CD4-positive, alpha-beta T cell treated with Interleukin-4 for 1 hour (primary cell): ENCODE measurements around the gene OXGR1.
A peak's percentile ranks its signal among the peaks of the same experiment; 100 is the strongest.
"Not testable (repeated sequence)": the region's sequence is repeated elsewhere in the genome, so short reads cannot be mapped to it uniquely, and the experiment has no call there.

Source experiments
- DNase-seq, 2 donors: peaks; one replicate each; pipeline ENCODE4 v3.0.0-alpha.2; 2020 to 2022

Gene OXGR1

GRCh38 chr13:96994017-96994857 lies at the start of gene OXGR1:
Gene OXGR1, minus strand, starts transcription at chr13:96994476. Its CDS starts 6,717 bp downstream, at chr13:96987759.
- DNase-seq, result no peak

GRCh38 chr13:97043302-97043701 lies 49.0 kb upstream of the OXGR1 start:
- DNase-seq, result no peak

GRCh38 chr13:97030705-97031452 lies 36.6 kb upstream of the OXGR1 start:
- no peak for DNase-seq

GRCh38 chr13:97028441-97029299 lies 34.4 kb upstream of the OXGR1 start:
- DNase-seq, result peak; percentile 19 to 35

- DNase-seq, result no peak
Observed at GRCh38 chr13:97027162-97027554, 32.9 kb upstream of the OXGR1 start.

- DNase-seq, result no peak
Observed at GRCh38 chr13:97026531-97027161, 32.4 kb upstream of the OXGR1 start.

- not testable (repeated sequence) for DNase-seq
Observed at GRCh38 chr13:97023812-97024211, 29.5 kb upstream of the OXGR1 start.

- no peak for DNase-seq
Observed at GRCh38 chr13:97023117-97023516, 28.8 kb upstream of the OXGR1 start.

GRCh38 chr13:97021241-97021640 lies 27.0 kb upstream of the OXGR1 start:
- DNase-seq, result no peak

GRCh38 chr13:97020689-97021240 lies 26.5 kb upstream of the OXGR1 start:
- DNase-seq, result no peak

GRCh38 chr13:97020194-97020593 lies 25.9 kb upstream of the OXGR1 start:
- DNase-seq, result no peak

- DNase-seq, result no peak
Observed at GRCh38 chr13:97019236-97019635, 25.0 kb upstream of the OXGR1 start.

GRCh38 chr13:97018029-97018819 lies 23.9 kb upstream of the OXGR1 start:
- DNase-seq, result peak; percentile 21 to 47

- DNase-seq, result no peak
Observed at GRCh38 chr13:97017322-97017721, 23.0 kb upstream of the OXGR1 start.

- DNase-seq, result peak in 1 of 2 donors; percentile 34
Observed at GRCh38 chr13:97015661-97016350, 21.5 kb upstream of the OXGR1 start.

- DNase-seq, result no peak
Observed at GRCh38 chr13:97012251-97013048, 18.2 kb upstream of the OXGR1 start.

GRCh38 chr13:97011446-97012131 lies 17.3 kb upstream of the OXGR1 start:
- no peak for DNase-seq

- no peak for DNase-seq
Observed at GRCh38 chr13:97008643-97009042, 14.4 kb upstream of the OXGR1 start.

- no peak for DNase-seq
Observed at GRCh38 chr13:97005625-97006262, 11.5 kb upstream of the OXGR1 start.
